Skeletal muscle satellite cell (primary cell): ENCODE results near the gene NCOA7.

Source experiments
- H3K27me3 ChIP-seq: 2 replicates; pipeline ENCODE4 v1.7.0; 2013; ENCODE audit warnings: low read length; ENCODE audit not compliant: control insufficient read depth, insufficient read depth
- H3K36me3 ChIP-seq: 2 replicates; pipeline ENCODE4 v1.7.0; 2013; ENCODE audit warnings: mild to moderate bottlenecking, control low read depth, low read length; ENCODE audit not compliant: insufficient read depth
- H3K4me1 ChIP-seq: 2 replicates; pipeline ENCODE4 v1.7.0; 2013; ENCODE audit warnings: low read length; ENCODE audit not compliant: control insufficient read depth, insufficient read depth
- H3K4me2 ChIP-seq: 2 replicates; pipeline ENCODE4 v1.7.0; 2013; ENCODE audit warnings: mild to moderate bottlenecking, low read length
- H3K4me3 ChIP-seq: 2 replicates; pipeline ENCODE4 v1.7.0; 2013; ENCODE audit warnings: low read length
- H3K9ac ChIP-seq: 2 replicates; pipeline ENCODE4 v1.7.0; 2013; ENCODE audit warnings: mild to moderate bottlenecking, low read depth, low read length, moderate library complexity
- H3K9me3 ChIP-seq: replicated peaks from 2 replicates; pipeline ENCODE4 v1.7.0; 2013; ENCODE audit warnings: mild to moderate bottlenecking, control low read depth, low read length

The NCOA7 gene

GRCh38 chr6:125821825-125822281, 31.1 kb downstream of the NCOA7 start:
- Histone ChIP-seq H3K9ac (no peak overlapping the region), H3K4me1 (peaks cover 8% of the 10 kb centered on the region), H3K9me3 (no peaks in the 10 kb centered on the region), H3K27me3 (no peaks in the 10 kb centered on the region), H3K4me2 (no peak overlapping the region), H3K36me3 (peaks cover 9% of the 10 kb centered on the region), H3K4me3 (no peak overlapping the region)

- peaks cover 9% of the 10 kb centered on the region for H3K36me3 ChIP-seq
- H3K4me3 ChIP-seq: no peak overlapping the region
- H3K27me3 ChIP-seq: no peaks in the 10 kb centered on the region
- H3K9me3 ChIP-seq: no peaks in the 10 kb centered on the region
- no peak overlapping the region for H3K4me2 ChIP-seq
- peaks cover 3% of the 10 kb centered on the region for H3K4me1 ChIP-seq
- H3K9ac ChIP-seq: no peak overlapping the region
Measured at GRCh38 chr6:125823180-125823579, 32.4 kb downstream of the NCOA7 start.

GRCh38 chr6:125824946-125825771, 34.4 kb downstream of the NCOA7 start:
- Histone ChIP-seq H3K4me3 (no peak overlapping the region), H3K9me3 (no peaks in the 10 kb centered on the region), H3K4me2 (no peak overlapping the region), H3K27me3 (no peaks in the 10 kb centered on the region), H3K4me1 (peaks cover 3% of the 10 kb centered on the region), H3K36me3 (peaks cover 8% of the 10 kb centered on the region), H3K9ac (no peak overlapping the region)

GRCh38 chr6:125826695-125827463, 36.1 kb downstream of the NCOA7 start:
- Histone ChIP-seq H3K27me3 (no peaks in the 10 kb centered on the region), H3K9me3 (no peaks in the 10 kb centered on the region), H3K9ac (no peak overlapping the region), H3K36me3 (no peaks in the 10 kb centered on the region), H3K4me3 (no peak overlapping the region), H3K4me1 (peaks cover 2% of the 10 kb centered on the region), H3K4me2 (no peak overlapping the region)

- Histone ChIP-seq H3K4me3 (no peak overlapping the region), H3K4me2 (no peak overlapping the region), H3K36me3 (no peaks in the 10 kb centered on the region), H3K9me3 (no peaks in the 10 kb centered on the region), H3K27me3 (no peaks in the 10 kb centered on the region), H3K4me1 (no peaks in the 10 kb centered on the region), H3K9ac (no peak overlapping the region)
Measured at GRCh38 chr6:125827788-125828320, 37.1 kb downstream of the NCOA7 start.

- Histone ChIP-seq H3K4me1 (no peaks in the 10 kb centered on the region), H3K9ac (no peak overlapping the region), H3K36me3 (no peaks in the 10 kb centered on the region), H3K4me3 (no peak overlapping the region), H3K9me3 (no peaks in the 10 kb centered on the region), H3K27me3 (no peaks in the 10 kb centered on the region), H3K4me2 (no peak overlapping the region)
Measured at GRCh38 chr6:125828476-125829039, 37.8 kb downstream of the NCOA7 start.

- Histone ChIP-seq H3K4me2 (no peak overlapping the region), H3K27me3 (no peaks in the 10 kb centered on the region), H3K9ac (no peak overlapping the region), H3K4me3 (no peak overlapping the region), H3K4me1 (no peaks in the 10 kb centered on the region), H3K9me3 (no peaks in the 10 kb centered on the region), H3K36me3 (no peaks in the 10 kb centered on the region)
Measured at GRCh38 chr6:125829433-125829832, 38.7 kb downstream of the NCOA7 start.

GRCh38 chr6:125831659-125832058, 40.9 kb downstream of the NCOA7 start:
- H3K4me1 ChIP-seq: no peaks in the 10 kb centered on the region
- no peaks in the 10 kb centered on the region for H3K9me3 ChIP-seq
- H3K4me3 ChIP-seq: no peak overlapping the region
- no peak overlapping the region for H3K4me2 ChIP-seq
- H3K36me3 ChIP-seq: no peaks in the 10 kb centered on the region
- H3K9ac ChIP-seq: no peak overlapping the region
- no peaks in the 10 kb centered on the region for H3K27me3 ChIP-seq

GRCh38 chr6:125832391-125833117, 41.8 kb downstream of the NCOA7 start:
- H3K27me3 ChIP-seq: no peaks in the 10 kb centered on the region
- no peak overlapping the region for H3K9ac ChIP-seq
- no peaks in the 10 kb centered on the region for H3K36me3 ChIP-seq
- no peak overlapping the region for H3K4me3 ChIP-seq
- H3K9me3 ChIP-seq: no peaks in the 10 kb centered on the region
- no peak overlapping the region for H3K4me2 ChIP-seq
- H3K4me1 ChIP-seq: no peaks in the 10 kb centered on the region

- Histone ChIP-seq H3K36me3 (no peaks in the 10 kb centered on the region), H3K27me3 (no peaks in the 10 kb centered on the region), H3K9ac (no peak overlapping the region), H3K4me1 (no peaks in the 10 kb centered on the region), H3K4me2 (no peak overlapping the region), H3K4me3 (no peak overlapping the region), H3K9me3 (no peaks in the 10 kb centered on the region)
Measured at GRCh38 chr6:125834348-125834747, 43.6 kb downstream of the NCOA7 start.

- no peak overlapping the region for H3K9ac ChIP-seq
- H3K27me3 ChIP-seq: no peaks in the 10 kb centered on the region
- H3K9me3 ChIP-seq: no peaks in the 10 kb centered on the region
- no peak overlapping the region for H3K4me3 ChIP-seq
- no peaks in the 10 kb centered on the region for H3K4me1 ChIP-seq
- no peaks in the 10 kb centered on the region for H3K36me3 ChIP-seq
- no peak overlapping the region for H3K4me2 ChIP-seq
Measured at GRCh38 chr6:125835221-125835744, 44.5 kb downstream of the NCOA7 start.
